ENCODE data around the gene HIP1.
"Not testable (repeated sequence)": the region's sequence is repeated elsewhere in the genome, so short reads cannot be mapped to it uniquely, and the experiment has no call there.

Gene HIP1

GRCh38 chr7:75719626-75720025 lies 19.1 kb downstream of the HIP1 start:
- H3K4me3 ChIP-seq (ENCODE audit: low read depth, low read length): no peak overlapping the region
- no peak for DNase-seq (ENCODE audit: low read depth)

DNA sequence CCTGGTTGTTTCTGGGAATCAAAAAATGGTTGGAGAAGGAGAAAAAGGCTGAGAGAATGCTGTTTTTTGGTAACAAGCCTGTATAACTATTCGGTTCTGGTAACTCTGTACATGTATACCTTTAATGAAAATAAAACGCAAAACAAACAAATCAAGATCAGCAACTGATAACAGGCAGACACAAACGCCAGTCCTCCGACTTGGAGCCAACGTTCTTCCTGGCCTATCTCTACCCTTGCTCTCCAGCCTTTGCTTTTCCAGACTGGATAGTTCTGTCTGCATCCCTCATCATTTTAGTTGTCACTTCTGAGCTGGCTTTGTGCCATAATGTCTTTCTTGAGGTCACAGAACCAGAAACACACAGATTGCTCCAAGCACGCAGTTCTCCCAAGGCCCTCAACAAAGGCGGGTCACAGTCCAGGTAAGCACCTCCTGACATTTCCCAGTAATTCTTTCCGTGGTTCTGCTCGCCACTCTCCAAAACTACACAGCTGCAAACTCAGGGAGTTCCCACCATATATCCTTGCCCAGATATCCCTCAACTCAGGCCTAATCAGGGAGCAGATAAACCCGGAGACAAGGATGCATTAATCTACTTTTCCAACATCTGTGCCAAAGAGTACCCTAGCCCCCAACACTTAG lies 20.2 kb downstream of the HIP1 start:
- no peak overlapping the region for H3K4me3 ChIP-seq (ENCODE audit: low read depth, low read length)
- no peak for DNase-seq (ENCODE audit: low read depth)

DNA sequence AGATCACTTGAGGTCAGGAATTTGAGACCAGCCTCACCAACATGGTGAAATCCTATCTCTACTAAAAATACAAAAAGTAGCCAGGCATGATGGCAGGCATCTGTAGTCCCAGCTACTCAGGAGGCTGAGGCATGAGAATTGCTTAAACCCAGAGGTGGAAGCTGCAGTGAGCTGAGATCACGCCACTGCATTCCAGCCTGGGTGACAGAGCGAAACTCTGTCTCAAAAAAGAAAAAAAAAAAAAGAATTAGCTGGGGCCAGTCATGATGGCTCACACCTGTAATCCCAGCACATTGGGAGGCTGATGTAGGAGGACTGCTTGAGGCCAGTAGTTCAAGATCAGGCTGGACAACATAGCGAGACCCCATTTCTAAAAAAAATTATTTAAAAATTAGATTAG lies 21.0 kb downstream of the HIP1 start:
- DNase-seq (ENCODE audit: low read depth); H3K4me3 ChIP-seq (ENCODE audit: low read depth, low read length): not testable (repeated sequence)

GRCh38 chr7:75716992-75717626 lies 21.6 kb downstream of the HIP1 start:
- peak; percentile 56 for DNase-seq (ENCODE audit: low read depth)
- no peak overlapping the region for H3K4me3 ChIP-seq (ENCODE audit: low read depth, low read length)

DNA sequence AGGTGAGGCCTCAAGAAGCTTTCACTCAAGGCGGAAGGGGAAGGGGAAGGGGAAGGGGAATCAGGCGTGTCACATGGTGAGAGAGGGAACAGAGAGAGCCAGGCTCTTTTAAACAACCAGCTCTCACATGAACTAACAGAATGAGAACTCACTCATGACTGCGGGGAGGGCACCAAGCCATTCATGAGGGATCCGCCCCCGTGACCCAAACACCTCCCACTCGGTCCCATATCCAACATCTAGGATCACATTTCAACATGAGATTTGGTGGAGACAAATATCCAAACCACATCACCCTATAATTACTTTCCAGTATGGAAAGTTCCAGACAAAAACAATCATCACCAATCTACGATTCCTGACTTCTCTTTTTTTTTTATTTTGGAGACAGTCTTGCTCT lies 22.9 kb downstream of the HIP1 start:
- H3K4me3 ChIP-seq (ENCODE audit: low read depth, low read length): no peak overlapping the region
- no peak for DNase-seq (ENCODE audit: low read depth)

GRCh38 chr7:75712517-75713361 lies 26.0 kb downstream of the HIP1 start:
- H3K4me3 ChIP-seq (ENCODE audit: low read depth, low read length): no peak overlapping the region
- DNase-seq (ENCODE audit: low read depth): no peak

GRCh38 chr7:75711656-75712514 lies 26.9 kb downstream of the HIP1 start:
- no peak overlapping the region for H3K4me3 ChIP-seq (ENCODE audit: low read depth, low read length)
- DNase-seq (ENCODE audit: low read depth): no peak

DNA sequence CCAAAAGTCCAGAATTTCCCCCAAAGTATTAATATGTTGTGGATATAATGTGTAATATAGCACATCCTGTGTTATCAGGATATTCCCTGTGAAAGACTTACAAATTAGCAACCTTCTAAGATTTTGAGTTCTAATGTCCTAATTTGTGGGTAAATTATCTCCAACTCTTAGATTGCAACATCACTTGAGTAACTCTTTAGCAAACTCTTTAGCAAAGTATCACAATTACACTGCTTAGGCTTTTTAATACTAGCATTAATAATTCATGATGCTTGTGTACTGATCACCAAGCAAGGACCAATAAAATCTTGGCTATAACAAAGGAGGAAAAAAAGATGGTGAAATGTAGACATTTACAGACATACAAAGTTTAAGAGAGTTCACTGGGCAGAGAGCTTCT lies 27.7 kb downstream of the HIP1 start:
- no peak for DNase-seq (ENCODE audit: low read depth)
- H3K4me3 ChIP-seq (ENCODE audit: low read depth, low read length): no peak overlapping the region

- no peak overlapping the region for H3K4me3 ChIP-seq (ENCODE audit: low read depth, low read length)
- no peak for DNase-seq (ENCODE audit: low read depth)
These were observed 33.8 kb downstream of the HIP1 start for GRCh38 chr7:75704928-75705327.

GRCh38 chr7:75702515-75702914 lies 36.2 kb downstream of the HIP1 start:
- DNase-seq (ENCODE audit: low read depth): no peak

GRCh38 chr7:75699993-75700392 lies 38.7 kb downstream of the HIP1 start:
- H3K4me3 ChIP-seq (ENCODE audit: low read depth, low read length): no peak overlapping the region
- no peak for DNase-seq (ENCODE audit: low read depth)

More at GRCh38 chr7:75702515-75702914, 36.2 kb downstream of the HIP1 start:
- H3K4me3 ChIP-seq (ENCODE audit: low read depth, low read length): no peak overlapping the region

DNA sequence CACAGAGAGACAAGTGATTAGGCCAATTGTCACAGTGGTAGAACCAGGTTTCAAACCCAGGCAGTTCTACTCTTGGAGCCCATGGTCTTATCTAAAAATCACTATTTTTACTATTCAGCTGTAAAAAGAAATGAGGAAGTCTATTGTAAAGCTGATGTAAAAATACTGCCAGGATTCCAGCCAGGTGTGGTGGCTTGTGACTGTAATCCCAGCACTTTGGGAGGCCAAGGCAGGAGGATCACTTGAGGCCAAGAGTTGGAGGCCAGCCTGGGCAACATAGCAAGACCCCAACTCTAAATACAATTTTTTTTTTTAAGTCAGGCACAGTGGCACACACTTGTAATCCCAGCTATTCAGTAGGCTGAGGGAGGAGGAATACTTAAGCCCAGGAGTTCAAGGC lies 40.4 kb downstream of the HIP1 start:
- no peak for DNase-seq (ENCODE audit: low read depth)
- H3K4me3 ChIP-seq (ENCODE audit: low read depth, low read length): no peak overlapping the region

- no peak for DNase-seq (ENCODE audit: low read depth)
These were observed 42.3 kb downstream of the HIP1 start for GRCh38 chr7:75696263-75697037.

GRCh38 chr7:75694638-75695399 lies 43.9 kb downstream of the HIP1 start:
- no peak overlapping the region for H3K4me3 ChIP-seq (ENCODE audit: low read depth, low read length)
- no peak for DNase-seq (ENCODE audit: low read depth)

More at GRCh38 chr7:75696263-75697037, 42.3 kb downstream of the HIP1 start:
- no peak overlapping the region for H3K4me3 ChIP-seq (ENCODE audit: low read depth, low read length)

DNA sequence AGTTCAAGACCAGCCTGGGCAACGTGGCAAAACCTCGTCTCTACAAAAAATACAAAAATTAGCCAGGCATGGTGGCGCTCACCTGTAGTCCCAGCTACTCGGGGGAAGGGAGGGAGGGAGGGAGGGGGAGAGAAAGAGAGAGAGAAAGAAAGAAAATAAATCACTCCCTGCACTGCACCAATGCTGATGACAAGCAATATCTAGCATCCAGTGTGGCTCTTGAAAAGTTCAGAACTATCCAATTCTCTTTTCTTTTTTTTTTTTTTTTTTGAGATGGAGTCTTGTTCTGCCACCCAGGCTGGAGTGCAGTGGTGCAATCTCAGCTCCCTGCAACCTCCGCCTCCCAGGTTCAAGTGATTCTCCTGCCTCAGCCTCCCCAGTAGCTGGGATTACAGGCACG lies 45.1 kb downstream of the HIP1 start:
- DNase-seq (ENCODE audit: low read depth): not testable (repeated sequence)

DNA sequence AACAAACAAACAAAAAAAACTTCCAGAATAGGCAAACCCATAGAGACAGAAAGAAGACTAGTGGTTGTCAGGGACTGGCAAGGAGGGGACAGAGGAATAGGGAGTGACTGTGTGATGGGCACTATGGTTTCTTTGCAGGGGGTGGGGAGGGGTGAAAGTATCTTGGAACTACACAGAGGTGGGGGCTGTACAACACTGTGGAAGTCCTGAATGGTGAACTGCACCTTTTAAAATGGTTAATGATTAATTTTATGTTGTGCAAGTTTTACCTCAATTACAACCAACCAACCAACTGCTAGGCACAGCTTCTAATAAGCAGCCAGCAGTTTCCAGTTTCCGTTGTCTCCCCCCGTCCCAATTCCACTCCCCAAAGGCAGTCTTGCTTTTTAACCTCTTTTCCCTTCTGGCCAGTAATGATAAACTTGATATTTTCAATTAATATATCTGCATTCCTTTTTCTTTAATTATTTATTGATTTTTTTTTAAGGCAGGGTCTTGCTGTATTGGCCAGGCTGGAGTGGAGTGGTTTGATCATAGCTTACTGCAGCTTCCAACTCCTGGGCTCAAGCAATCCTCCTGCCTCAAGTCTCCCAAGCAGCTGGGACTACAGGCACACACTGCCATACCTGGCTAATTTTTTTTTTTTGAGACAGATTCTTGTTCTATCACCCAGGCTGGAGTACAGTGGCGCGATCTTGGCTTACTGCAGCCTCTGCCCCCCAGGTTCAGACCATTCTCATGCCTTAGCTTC lies 46.8 kb downstream of the HIP1 start:
- H3K4me3 ChIP-seq (ENCODE audit: low read depth, low read length): no peak overlapping the region
- no peak for DNase-seq (ENCODE audit: low read depth)

More for the DNA sequence above, 45.1 kb downstream of the HIP1 start:
- not testable (repeated sequence) for H3K4me3 ChIP-seq (ENCODE audit: low read depth, low read length)

GRCh38 chr7:75690121-75690523 lies 48.6 kb downstream of the HIP1 start:
- DNase-seq (ENCODE audit: low read depth): no peak
- no peak overlapping the region for H3K4me3 ChIP-seq (ENCODE audit: low read depth, low read length)
